Left renal cortex interstitium (tissue), 4 donors: Measurements from ENCODE around the gene STIMATE. TPM values are rescaled to one million over a fixed set of nuclear protein-coding genes. Genes with fewer than 3 reads are reported as not detected.

Source experiments
- DNase-seq, 4 donors: peaks; one replicate each; pipeline ENCODE4 v3.0.0-alpha.2; 2013; ENCODE audit warnings: low read depth in 4 of 4, low spot score in 2 of 4, missing footprints in 1 of 4
- polyA plus RNA-seq, 4 donors: library from polyadenylated mRNA; unstranded; fragments of 120-200 nt; gene quantifications; one replicate each; pipeline ENCODE4 v1.2.1, GENCODE V29; 2013; ENCODE audit not compliant: insufficient read length in 4 of 4

The STIMATE gene
- polyA plus RNA-seq, 4 donors, result 15.5 to 17.5 (median 16.8) TPM

- no peak for DNase-seq
Observed at GRCh38 chr3:52843108-52843865, 54.1 kb downstream of the STIMATE start.

GRCh38 chr3:52842424-52842823 lies 54.9 kb downstream of the STIMATE start:
- DNase-seq, result no peak

- no peak for DNase-seq
Observed at GRCh38 chr3:52841981-52842340, 55.4 kb downstream of the STIMATE start.

DNA sequence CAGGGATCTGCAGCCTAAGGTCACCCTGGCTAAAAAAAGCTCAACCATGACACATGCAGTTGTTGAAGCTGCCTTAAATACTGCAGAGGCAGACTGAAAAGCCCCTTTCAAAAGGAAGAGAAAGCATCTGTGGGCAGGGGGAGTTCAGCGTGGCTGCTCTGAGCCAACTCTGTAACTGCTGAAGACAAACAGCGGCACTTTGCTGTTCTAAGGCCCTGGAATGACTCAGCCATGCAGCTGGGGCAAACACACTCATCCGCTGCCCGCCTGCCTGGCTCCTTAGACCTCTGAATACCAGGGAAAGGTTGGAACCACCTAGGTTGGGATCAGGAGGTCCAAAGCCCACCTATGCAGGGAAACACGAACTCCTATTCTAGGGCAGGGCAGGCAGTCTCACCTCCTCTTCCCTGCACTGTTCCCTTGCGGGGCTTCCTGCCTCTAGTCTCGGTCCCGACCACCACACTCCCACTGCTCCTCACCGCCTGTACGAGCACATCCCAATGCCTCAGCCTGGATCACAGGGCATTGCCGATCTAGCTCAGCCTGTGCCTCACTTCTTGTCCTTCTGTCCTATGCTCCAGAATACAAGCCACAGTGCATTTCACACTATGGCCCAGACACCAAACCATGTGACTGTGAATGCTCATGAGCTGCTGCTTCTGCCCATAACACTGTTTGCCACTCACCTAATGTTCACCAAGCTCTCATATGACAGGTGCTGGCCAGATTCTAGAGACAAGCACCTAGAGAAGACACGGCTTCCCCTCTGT lies 56.0 kb downstream of the STIMATE start:
- DNase-seq, result no peak

GRCh38 chr3:52839892-52840545 lies 57.3 kb downstream of the STIMATE start:
- no peak for DNase-seq

DNA sequence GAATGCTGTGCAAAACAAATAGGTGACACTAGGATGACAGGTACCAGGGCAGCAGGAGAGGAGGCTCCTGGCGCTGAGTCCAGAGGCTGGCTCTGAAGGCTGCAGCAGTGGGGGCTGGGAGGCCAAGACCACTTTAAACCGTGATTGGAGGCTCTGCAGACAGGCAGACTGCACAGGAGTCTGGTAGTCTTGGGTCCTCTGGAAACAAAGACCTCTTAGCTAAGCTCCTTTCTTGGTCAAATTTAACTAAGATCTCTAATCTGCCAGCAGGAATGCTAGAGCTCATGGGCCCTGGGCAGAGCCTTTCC lies 58.1 kb downstream of the STIMATE start:
- DNase-seq, result no peak

DNA sequence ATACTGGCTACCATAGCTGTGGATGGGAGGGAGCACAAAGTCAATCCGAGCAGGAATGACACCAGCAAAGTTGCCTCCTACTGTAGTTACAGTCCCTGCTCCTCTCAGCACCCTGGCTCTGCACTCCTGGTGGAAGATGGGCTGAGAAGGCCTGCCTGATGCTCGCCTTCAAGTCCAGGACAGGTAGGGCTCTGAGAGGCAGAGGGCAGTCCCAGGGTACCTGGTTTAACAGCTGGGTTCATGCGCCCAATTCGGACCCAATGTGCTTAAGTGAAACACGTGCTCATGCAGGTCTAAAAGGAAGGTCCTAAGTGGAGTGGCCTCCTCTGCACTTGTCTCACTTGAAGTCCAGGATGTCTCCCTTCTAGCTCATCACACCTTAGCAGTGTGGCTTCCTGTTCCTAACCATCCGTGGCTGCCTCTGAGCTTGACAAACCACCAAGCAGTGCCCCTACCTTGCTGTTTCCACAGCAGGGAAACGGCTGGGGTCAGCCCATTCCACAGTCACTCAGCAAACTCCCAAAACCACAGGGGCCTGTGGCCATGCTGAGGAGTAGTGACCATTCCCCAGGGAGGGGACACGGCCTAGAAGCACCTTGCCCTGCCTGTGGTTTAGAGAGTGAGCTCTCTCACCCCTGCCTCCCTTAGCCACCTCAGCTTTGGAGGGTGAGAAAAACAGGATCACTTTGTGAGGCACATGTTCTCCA lies 58.6 kb downstream of the STIMATE start:
- no peak for DNase-seq

- DNase-seq, result no peak
Observed at GRCh38 chr3:52836986-52837385, 60.4 kb downstream of the STIMATE start.

DNA sequence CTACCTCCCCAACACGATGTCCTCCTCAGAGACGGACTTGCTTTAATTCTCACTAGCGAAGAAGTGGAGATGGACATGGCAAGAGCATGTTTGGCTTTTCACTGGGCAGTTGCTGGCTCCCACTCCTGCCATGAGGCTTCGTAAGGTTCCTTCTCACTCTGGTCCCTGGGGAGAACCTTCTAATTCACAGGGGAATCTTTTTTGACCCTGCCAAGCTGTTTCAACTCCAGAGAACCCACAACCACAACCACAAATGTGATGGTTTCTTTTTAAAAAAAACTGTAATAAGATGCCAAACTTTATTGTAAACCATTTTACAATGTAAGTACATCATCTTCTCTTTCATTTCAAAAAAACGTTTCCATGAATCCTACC lies 60.9 kb downstream of the STIMATE start:
- DNase-seq, result no peak

GRCh38 chr3:52835766-52836470 lies 61.4 kb downstream of the STIMATE start:
- no peak for DNase-seq

GRCh38 chr3:52834871-52835501 lies 62.4 kb downstream of the STIMATE start, which contains the start of gene MUSTN1:
Gene MUSTN1 (minus strand): TSS chr3:52835019. CDS start chr3:52834948, 71 bp downstream.
- DNase-seq, result no peak

- no peak for DNase-seq
Observed at GRCh38 chr3:52833202-52833601, 64.1 kb downstream of the STIMATE start.

GRCh38 chr3:52831500-52832301 lies 65.6 kb downstream of the STIMATE start:
- DNase-seq, result no peak

DNA sequence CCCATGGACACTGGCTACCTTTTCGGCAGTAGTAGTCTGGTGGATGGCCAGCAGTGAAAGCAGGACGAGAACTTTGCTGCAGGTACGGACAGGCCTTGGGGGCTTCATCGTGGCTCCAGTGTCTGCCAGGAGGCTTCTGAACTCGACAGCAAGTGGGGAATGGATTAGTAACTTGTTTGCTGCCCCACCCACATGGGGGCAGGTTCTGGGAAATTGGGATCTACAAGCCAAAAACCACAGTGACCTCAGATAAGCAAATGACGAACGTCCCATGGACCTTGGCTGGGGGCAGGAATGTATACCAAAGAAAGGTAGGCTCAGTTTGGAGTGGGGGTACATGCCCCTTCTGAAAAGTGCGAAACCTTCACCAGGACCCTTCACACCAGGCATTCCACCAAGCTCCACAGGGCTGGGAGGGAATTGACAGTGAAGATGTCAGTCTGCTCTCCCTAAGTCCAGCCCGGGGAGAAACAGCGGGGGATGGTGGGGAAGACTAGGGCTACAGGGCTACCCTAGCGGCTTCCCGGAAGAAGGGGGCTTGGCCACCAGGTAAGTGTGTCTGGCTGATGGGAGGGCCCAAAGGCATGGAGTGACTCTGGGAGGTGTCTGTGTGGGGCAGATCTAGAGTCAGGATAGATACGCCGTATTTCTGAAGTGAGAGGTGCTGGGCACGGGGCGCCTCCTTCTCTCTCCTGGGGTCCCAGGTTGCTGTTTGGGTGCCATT lies 66.7 kb downstream of the STIMATE start, which contains the start of gene ITIH4:
Gene ITIH4 (minus strand): TSS at position 138 of the 724 bp plus-strand sequence. CDS start 30 bp downstream, at position 108.
- no peak for DNase-seq

DNA sequence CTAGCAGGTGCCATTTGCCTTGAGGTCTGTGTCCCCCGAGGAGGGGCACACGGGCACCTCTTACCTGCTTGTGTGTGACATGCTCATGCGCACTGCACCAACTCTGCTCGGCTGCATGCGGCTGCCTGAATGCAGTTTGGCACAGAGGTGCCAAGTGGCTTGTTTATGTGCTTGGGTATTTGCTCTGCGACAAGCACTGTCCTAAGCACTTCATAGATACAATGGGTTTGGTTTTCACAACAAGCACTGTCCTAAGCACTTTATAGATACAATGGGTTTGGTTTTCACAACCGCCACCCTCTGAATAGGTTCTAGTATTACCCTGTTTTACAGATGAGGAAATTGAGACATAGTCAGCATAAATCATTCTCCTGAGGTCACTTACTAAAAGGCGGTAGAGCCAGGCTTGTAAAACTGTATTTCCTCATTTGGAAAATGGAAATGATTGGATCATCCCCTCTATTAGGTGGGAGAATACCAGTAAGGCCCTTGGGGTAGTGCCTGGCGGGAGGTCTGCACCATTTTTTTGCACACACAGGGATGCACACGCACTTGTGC lies 67.4 kb downstream of the STIMATE start:
- DNase-seq, result no peak

DNA sequence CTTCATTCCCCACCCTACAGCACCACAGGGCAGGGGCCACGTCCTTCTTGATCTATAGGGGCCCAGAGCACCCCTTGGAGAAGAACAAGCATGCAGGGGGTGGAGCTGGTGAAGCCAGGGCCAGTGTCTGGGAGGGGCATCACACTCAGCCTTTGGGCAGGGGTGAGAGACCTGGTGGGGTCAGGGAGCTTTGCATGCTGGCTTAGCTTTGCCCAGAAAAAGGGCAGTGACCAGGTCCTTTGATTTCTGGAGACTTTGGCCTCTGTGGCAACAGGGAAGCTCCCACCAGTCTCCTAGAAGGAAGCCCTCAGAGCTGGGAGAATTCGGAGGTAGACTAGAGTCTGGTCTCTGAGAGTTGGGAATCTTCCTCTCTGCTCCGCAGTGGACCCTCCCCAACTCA lies 67.9 kb downstream of the STIMATE start:
- DNase-seq, result no peak

- no peak for DNase-seq
Observed at GRCh38 chr3:52827866-52828376, 69.4 kb downstream of the STIMATE start.

- no peak for DNase-seq
Observed at GRCh38 chr3:52827441-52827840, 69.9 kb downstream of the STIMATE start.
